ENCODE measurements around the gene SOCS3. TPM values are rescaled to one million over a fixed set of nuclear protein-coding genes. Genes with fewer than 3 reads are reported as not detected.

The SOCS3 gene
- total RNA-seq, 1 donor = 70.0 TPM

GRCh38 chr17:78322858-78323455 lies 36.9 kb downstream of the SOCS3 start:
- DNase-seq (ENCODE audit: low read depth) = peak; percentile 84
- H3K4me3 ChIP-seq (ENCODE audit: low read depth, low read length) = no peak overlapping the region
- TF ChIP-seq CTCF (IDR thresholded peaks at IDR 0.05; ENCODE audit: insufficient read depth, low read depth, low read length) = no peak

- no peak for DNase-seq (ENCODE audit: low read depth)
- TF ChIP-seq CTCF (IDR thresholded peaks at IDR 0.05; ENCODE audit: insufficient read depth, low read depth, low read length) = no peak
- no peak overlapping the region for H3K4me3 ChIP-seq (ENCODE audit: low read depth, low read length)
Observed at GRCh38 chr17:78322327-78322857, 37.5 kb downstream of the SOCS3 start.

- DNase-seq (ENCODE audit: low read depth) = no peak
- TF ChIP-seq CTCF (IDR thresholded peaks at IDR 0.05; ENCODE audit: insufficient read depth, low read depth, low read length) = no peak
- H3K4me3 ChIP-seq (ENCODE audit: low read depth, low read length) = no peak overlapping the region
Observed at GRCh38 chr17:78318843-78319242, 41.0 kb downstream of the SOCS3 start.

GRCh38 chr17:78318407-78318806 lies 41.5 kb downstream of the SOCS3 start:
- no peak for DNase-seq (ENCODE audit: low read depth)
- no peak for TF ChIP-seq CTCF (IDR thresholded peaks at IDR 0.05; ENCODE audit: insufficient read depth, low read depth, low read length)
- no peak overlapping the region for H3K4me3 ChIP-seq (ENCODE audit: low read depth, low read length)

GRCh38 chr17:78317794-78318400 lies 42.0 kb downstream of the SOCS3 start:
- H3K4me3 ChIP-seq (ENCODE audit: low read depth, low read length) = no peak overlapping the region
- no peak for DNase-seq (ENCODE audit: low read depth)
- no peak for TF ChIP-seq CTCF (IDR thresholded peaks at IDR 0.05; ENCODE audit: insufficient read depth, low read depth, low read length)

GRCh38 chr17:78316867-78317789 lies 42.7 kb downstream of the SOCS3 start:
- peak; percentile 45 for DNase-seq (ENCODE audit: low read depth)
- no peak overlapping the region for H3K4me3 ChIP-seq (ENCODE audit: low read depth, low read length)
- no peak for TF ChIP-seq CTCF (IDR thresholded peaks at IDR 0.05; ENCODE audit: insufficient read depth, low read depth, low read length)

All from fibroblast of villous mesenchyme (primary cell).